Central memory CD4-positive, alpha-beta T cell (primary cell): Measurements from ENCODE around the gene IRF5.
"Not testable (repeated sequence)": the region's sequence is repeated elsewhere in the genome, so short reads cannot be mapped to it uniquely, and the experiment has no call there.

Experiments used
- DNase-seq: peaks from one replicate; pipeline ENCODE4 v3.0.0; 2022

IRF5 gene

GRCh38 chr7:128906001-128906765 is 31.5 kb upstream of the IRF5 start:
- no peak for DNase-seq

- no peak for DNase-seq
These were observed 30.8 kb upstream of the IRF5 start for GRCh38 chr7:128906766-128907559.

GRCh38 chr7:128908750-128909624 is 28.7 kb upstream of the IRF5 start:
- no peak for DNase-seq

- no peak for DNase-seq
These were observed 27.8 kb upstream of the IRF5 start for GRCh38 chr7:128909625-128910568.

GRCh38 chr7:128910569-128910945 is 27.2 kb upstream of the IRF5 start, which contains the start of gene KCP:
KCP (minus strand) TSS chr7:128910709; CDS start chr7:128910676, 33 bp downstream.
- DNase-seq = no peak

- DNase-seq = no peak
These were observed 26.2 kb upstream of the IRF5 start for GRCh38 chr7:128911423-128912031.

GRCh38 chr7:128912281-128912680 is 25.4 kb upstream of the IRF5 start:
- no peak for DNase-seq

- DNase-seq = not testable (repeated sequence)
These were observed 24.8 kb upstream of the IRF5 start for GRCh38 chr7:128912709-128913495.

GRCh38 chr7:128913870-128914565 is 23.7 kb upstream of the IRF5 start:
- DNase-seq = no peak

GRCh38 chr7:128914566-128915151 is 23.1 kb upstream of the IRF5 start:
- no peak for DNase-seq

- DNase-seq = no peak
These were observed 22.4 kb upstream of the IRF5 start for GRCh38 chr7:128915271-128915819.

GRCh38 chr7:128915841-128916642 is 21.7 kb upstream of the IRF5 start:
- DNase-seq = no peak

- no peak for DNase-seq
These were observed 21.1 kb upstream of the IRF5 start for GRCh38 chr7:128916643-128916915.

GRCh38 chr7:128917122-128917521 is 20.6 kb upstream of the IRF5 start:
- no peak for DNase-seq

- DNase-seq = no peak
These were observed 19.6 kb upstream of the IRF5 start for GRCh38 chr7:128918016-128918665.

GRCh38 chr7:128919241-128919640 is 18.5 kb upstream of the IRF5 start:
- no peak for DNase-seq

GRCh38 chr7:128919881-128920799 is 17.6 kb upstream of the IRF5 start:
- no peak for DNase-seq
